H1 (cell line): ENCODE results near the gene TPST2. TPM values are rescaled to one million over a fixed set of nuclear protein-coding genes. Genes with fewer than 3 reads are reported as not detected.

Source experiments
- CTCF ChIA-PET: fragments of 300-600 bp; sonication (Branson Sonifier 250); formaldehyde crosslinking; loops from one replicate; lab custom pipeline; 2021; ENCODE audit not compliant: partially characterized antibody; lab: Charles Lee
- POLR2A ChIA-PET: fragments of 300-600 bp; sonication (Branson Sonifier 250); formaldehyde crosslinking; loops from one replicate; lab custom pipeline; 2021; ENCODE audit warnings: inconsistent platforms; ENCODE audit not compliant: partially characterized antibody; lab: Charles Lee
- DNase-seq, 2 experiments: peaks; one replicate each; pipeline versions ENCODE4 v3.0.0 to v3.0.0-alpha.2; 2010 to 2022; ENCODE audit warnings: low spot score in 2 of 2, low read depth in 1 of 2, mixed read lengths in 1 of 2
- FAIRE-seq: peaks from 2 replicates; lab custom pipeline; 2011; peaks lifted over from hg19 to GRCh38; lab: Jason Lieb, UNC
- H2AFZ ChIP-seq: 2 replicates; pipeline ENCODE4 v1.8.1; 2012; ENCODE audit warnings: low read length, inconsistent platforms
- H2AK5ac ChIP-seq: 2 replicates; pipeline ENCODE4 v1.6.1; 2013; ENCODE audit warnings: low read depth, low read length
- H2BK120ac ChIP-seq: replicated peaks from 2 replicates; pipeline ENCODE3; 2013; ENCODE audit warnings: low read depth, low read length, inconsistent platforms
- H2BK12ac ChIP-seq: 2 replicates; pipeline ENCODE4 v1.6.1; 2013; ENCODE audit warnings: low read depth, low read length
- H2BK15ac ChIP-seq: 2 replicates; pipeline ENCODE4 v1.6.1; 2013; ENCODE audit warnings: low read length
- H2BK20ac ChIP-seq: 2 replicates; pipeline ENCODE4 v1.6.1; 2013; ENCODE audit warnings: low read length
- H2BK5ac ChIP-seq: 2 replicates; pipeline ENCODE4 v1.6.1; 2013; ENCODE audit warnings: low read depth, low read length
- H3K14ac ChIP-seq: 2 replicates; pipeline ENCODE4 v1.6.1; 2013; ENCODE audit warnings: inconsistent platforms; ENCODE audit not compliant: insufficient read length
- H3K18ac ChIP-seq: 2 replicates; pipeline ENCODE4 v1.6.1; 2013; ENCODE audit warnings: low read length; ENCODE audit errors: extremely low read depth
- H3K23ac ChIP-seq: 2 replicates; pipeline ENCODE4 v1.6.1; 2013; ENCODE audit warnings: inconsistent platforms; ENCODE audit not compliant: insufficient read length
- H3K23me2 ChIP-seq: 2 replicates; pipeline ENCODE4 v1.6.1; 2013; ENCODE audit warnings: low read depth, low read length
- H3K27ac ChIP-seq: 2 replicates; pipeline ENCODE4 v1.6.1; 2011; ENCODE audit warnings: low read depth, low read length, inconsistent platforms
- H3K27me3 ChIP-seq, 4 experiments: replicated peaks in 1 of 4; 1 replicate in 1 of 4; 2 replicates in 3 of 4; pipeline versions ENCODE4 v1.6.1 to v1.8.1; 2011 to 2013; ENCODE audit warnings: low read length in 3 of 4, mild to moderate bottlenecking in 3 of 4, inconsistent platforms in 2 of 4, mixed read lengths in 2 of 4, moderate library complexity in 1 of 4; ENCODE audit not compliant: control insufficient read depth in 3 of 4, insufficient read depth in 3 of 4; ENCODE audit errors: extremely low read depth in 1 of 4
- H3K36me3 ChIP-seq, 4 experiments: 2 replicates each; pipeline versions ENCODE4 v1.6.1 to v1.8.1; 2011 to 2013; ENCODE audit warnings: mild to moderate bottlenecking in 4 of 4, low read length in 3 of 4, moderate library complexity in 2 of 4, control low read depth in 1 of 4, inconsistent platforms in 1 of 4; ENCODE audit not compliant: insufficient read depth in 4 of 4, control insufficient read depth in 2 of 4
- H3K4ac ChIP-seq: replicated peaks from 2 replicates; pipeline ENCODE3; 2013; ENCODE audit warnings: low read length, low read depth, mixed read lengths, inconsistent platforms; ENCODE audit not compliant: insufficient read length
- H3K4me1 ChIP-seq, 4 experiments: replicated peaks in 1 of 4; 1 replicate in 1 of 4; 2 replicates in 3 of 4; pipeline versions ENCODE4 v1.6.1 to v1.8.1; 2011 to 2013; ENCODE audit warnings: low read length in 3 of 4, inconsistent platforms in 2 of 4, mixed read lengths in 1 of 4; ENCODE audit not compliant: insufficient read depth in 4 of 4, control insufficient read depth in 3 of 4
- H3K4me2 ChIP-seq, 2 experiments: 2 replicates each; pipeline versions ENCODE4 v1.6.1 to v1.8.1; 2011 to 2013; ENCODE audit warnings: low read depth in 2 of 2, low read length in 2 of 2, control low read depth in 1 of 2, inconsistent platforms in 1 of 2, mild to moderate bottlenecking in 1 of 2; ENCODE audit not compliant: insufficient read depth in 1 of 2
- H3K4me3 ChIP-seq, 4 experiments: fragments of 200-600, 300-600 bp in 1 of 4; sonication (generic), shearing (Covaris generic), sonication (Bioruptor Twin) in 1 of 4; 2 replicates each; pipeline versions ENCODE4 v1.5.1 to v1.8.1; 2011 to 2016; ENCODE audit warnings: low read length in 4 of 4, low read depth in 3 of 4, control low read depth in 2 of 4, inconsistent platforms in 2 of 4, mild to moderate bottlenecking in 2 of 4, mixed read lengths in 1 of 4, moderate library complexity in 1 of 4; ENCODE audit not compliant: insufficient read depth in 2 of 4; ENCODE audit errors: extremely low read depth in 1 of 4
- H3K56ac ChIP-seq: replicated peaks from 2 replicates; pipeline ENCODE3; 2013; ENCODE audit warnings: low read depth, mild to moderate bottlenecking, mixed read lengths, low read length, inconsistent platforms; ENCODE audit not compliant: insufficient read length
- H3K79me1 ChIP-seq: 2 replicates; pipeline ENCODE4 v1.6.1; 2013; ENCODE audit warnings: low read depth, low read length, control low read depth
- H3K79me2 ChIP-seq, 2 experiments: 2 replicates each; pipeline versions ENCODE4 v1.6.1 to v1.8.1; 2012 to 2013; ENCODE audit warnings: low read length in 2 of 2, mild to moderate bottlenecking in 2 of 2, inconsistent platforms in 1 of 2; ENCODE audit not compliant: insufficient read depth in 2 of 2, control insufficient read depth in 1 of 2
- H3K9ac ChIP-seq, 4 experiments: replicated peaks in 1 of 4; 1 replicate in 1 of 4; 2 replicates in 3 of 4; pipeline versions ENCODE4 v1.6.1 to v1.8.1; 2011 to 2013; ENCODE audit warnings: low read depth in 3 of 4, low read length in 3 of 4, control low read depth in 2 of 4, mild to moderate bottlenecking in 2 of 4, moderate library complexity in 2 of 4, inconsistent platforms in 1 of 4; ENCODE audit errors: extremely low read depth in 1 of 4
- H3K9me3 ChIP-seq, 2 experiments: 2 replicates each; pipeline versions ENCODE4 v1.6.1 to v1.8.1; 2012 to 2013; ENCODE audit warnings: mild to moderate bottlenecking in 2 of 2, moderate library complexity in 2 of 2, control low read depth in 1 of 2, inconsistent platforms in 1 of 2, low read depth in 1 of 2, low read length in 1 of 2, mixed read lengths in 1 of 2; ENCODE audit not compliant: insufficient read depth in 2 of 2
- H4K20me1 ChIP-seq, 2 experiments: replicated peaks in 1 of 2; 2 replicates each; pipeline versions ENCODE3 to v1.8.1; 2011 to 2013; ENCODE audit warnings: inconsistent platforms in 2 of 2, low read length in 2 of 2, mild to moderate bottlenecking in 1 of 2; ENCODE audit not compliant: insufficient read depth in 2 of 2, control insufficient read depth in 1 of 2
- H4K5ac ChIP-seq: 2 replicates; pipeline ENCODE4 v1.6.1; 2013; ENCODE audit warnings: low read length, low read depth, mixed read lengths, inconsistent platforms; ENCODE audit not compliant: insufficient read length
- H4K8ac ChIP-seq: 2 replicates; pipeline ENCODE4 v1.8.0; 2013; ENCODE audit warnings: mild to moderate bottlenecking, moderate library complexity, low read length, inconsistent platforms; ENCODE audit not compliant: insufficient read depth; ENCODE audit errors: extremely low read depth
- H4K91ac ChIP-seq: replicated peaks from 2 replicates; pipeline ENCODE3; 2013; ENCODE audit warnings: low read length, mixed read lengths, inconsistent platforms; ENCODE audit not compliant: insufficient read length
- CTBP2 ChIP-seq: IDR thresholded peaks from 2 replicates; pipeline ENCODE4 v1.7.0; 2011; ENCODE audit warnings: borderline replicate concordance, mild to moderate bottlenecking, moderate library complexity, mixed read lengths, low read length; ENCODE audit not compliant: insufficient read depth, insufficient read length
- SIX5 ChIP-seq: IDR thresholded peaks from 2 replicates; pipeline ENCODE4 v1.6.1; 2011; ENCODE audit warnings: mild to moderate bottlenecking, low read depth, low read length
- TCF12 ChIP-seq: IDR thresholded peaks from 2 replicates; pipeline ENCODE4 v1.6.1; 2011; ENCODE audit warnings: low read depth, mild to moderate bottlenecking, low read length
- WGBS, 2 experiments: shearing (Covaris generic) in 1 of 2; methylation state at CpG; one replicate each; pipeline versions ENCODE4 v1.1.6 to v1.1.7; 2013 to 2015; ENCODE audit warnings: low lambda C conversion rate in 2 of 2, mixed read lengths in 2 of 2, inconsistent platforms in 1 of 2, low coverage in 1 of 2, missing lambda C conversion rate in 1 of 2; ENCODE audit not compliant: insufficient replicate concordance in 2 of 2, insufficient coverage in 1 of 2, insufficient read length in 1 of 2; ENCODE audit errors: extremely low coverage in 1 of 2, missing lambda C conversion rate in 1 of 2; 5-methylcytosine and 5-hydroxymethylcytosine counted together
- polyA plus RNA-seq, 7 experiments: library from polyadenylated mRNA; depleted of rRNA in 3 of 7; stranded (reverse) in 5 of 7; unstranded in 2 of 7; fragments of >200 nt in 5 of 7; fragments of 200-250 nt in 2 of 7; gene quantifications; 1 replicate in 5 of 7; 2 replicates in 1 of 7; 4 replicates in 1 of 7; pipeline versions ENCODE4 v1.2.1 to v1.2.3, GENCODE V29; 2011 to 2013; ENCODE audit warnings: missing spikeins in 2 of 7, mixed read lengths in 2 of 7
- total RNA-seq: library from RNA; stranded (reverse); fragmentation: NEBNext Ultra II Directional; extraction: Animal tissue kit (Norgen Biotek cat#: 25700); gene quantifications from 2 replicates; pipeline ENCODE4 v1.2.1, GENCODE V29; 2021

TPST2 gene
- total and polyA plus RNA-seq, 2 of the 8 experiments (the other 6 are each of a cell fraction or from before 2014, with no cell fraction given): 58.8 to 143 TPM

GRCh38 chr22:26485806-26486390, 104.0 kb downstream of the TPST2 start:
- H2BK120ac ChIP-seq: no peak overlapping the region
- no peak overlapping the region for H4K91ac ChIP-seq
- H3K4me2 ChIP-seq: no peak overlapping the region
- no peak overlapping the region for H2BK12ac ChIP-seq
- H4K5ac ChIP-seq: no peak overlapping the region
- no peaks in the 10 kb centered on the region; a peak in 1 of 7 replicates for H3K27me3 ChIP-seq
- no peaks in the 10 kb centered on the region for H3K9me3 ChIP-seq
- H3K14ac ChIP-seq: no peak overlapping the region
- H3K79me2 ChIP-seq: peaks cover 12 to 44% of the 10 kb centered on the region in 2 experiments
- ChIA-PET CTCF (interaction anchor here (1.3 kb wide), 1 partner anchor 17 kb away, joined by 4 read pairs; no protein-coding TSS in a partner anchor), POLR2A (interaction anchor here (3.1 kb wide), 1 partner anchor 9 kb away, joined by 27 read pairs; no protein-coding TSS in a partner anchor)
- DNase-seq: no peak
- peaks cover 11% of the 10 kb centered on the region for H3K23me2 ChIP-seq
- H3K23ac ChIP-seq: no peak overlapping the region
- H4K20me1 ChIP-seq: peaks cover 2% of the 10 kb centered on the region in 2 experiments
- H2BK15ac ChIP-seq: no peak overlapping the region
- peaks cover 6% of the 10 kb centered on the region; the same call in 1 of the 2 replicates for H3K79me1 ChIP-seq
- H3K36me3 ChIP-seq: peaks cover 13 to 32% (median 31%) of the 10 kb centered on the region in 4 experiments
- 74% methylated on average over 3 of the region's 3 CpGs; no CpG with 5 or more reads in 1 of the 2 experiments for WGBS, 2 experiments
- H4K8ac ChIP-seq: no peak overlapping the region
- no peak overlapping the region for H3K18ac ChIP-seq
- H3K56ac ChIP-seq: no peak overlapping the region
- no peak overlapping the region for H2AFZ ChIP-seq
- peaks cover 0 to 14% (median 6%) of the 10 kb centered on the region in 4 experiments; a peak in 5 of 7 replicates for H3K4me1 ChIP-seq
- no peak overlapping the region for H3K4me3 ChIP-seq
- H2BK20ac ChIP-seq: no peak overlapping the region
- no peak overlapping the region for H3K27ac ChIP-seq
- no peak overlapping the region for H2BK5ac ChIP-seq
- no peak overlapping the region for H3K4ac ChIP-seq
- no peak overlapping the region for H2AK5ac ChIP-seq
- no peak for FAIRE-seq
- H3K9ac ChIP-seq: no peak overlapping the region
- TF ChIP-seq CTBP2 (no peak), SIX5 (no peak), TCF12 (no peak)
